ENCODE data around the gene PROK1. TPM values are rescaled to one million over a fixed set of nuclear protein-coding genes. Genes with fewer than 3 reads are reported as not detected.

The PROK1 gene
- polyA plus RNA-seq, 3 donors, result not detected

Other genes with a start within 250 kb of the PROK1 start
- gene KCNC4, start 240.8 kb upstream of the PROK1 start, polyA plus RNA-seq (ENCODE audit: insufficient read length in 3 of 3), result 1 to 10 TPM; 5.0 to 8.1 (median 7.6) TPM
- 10 to 100 TPM; 10.4 to 16.0 (median 15.7) TPM for gene RBM15, start 111.8 kb upstream of the PROK1 start, polyA plus RNA-seq (ENCODE audit: insufficient read length in 3 of 3)
- 100 to 1,000 TPM in 1 of 3 donors, 10 to 100 TPM in 2; 66.3 to 117 (median 96.8) TPM for gene SLC16A4, start 60.1 kb upstream of the PROK1 start, polyA plus RNA-seq (ENCODE audit: insufficient read length in 3 of 3)
- 100 to 1,000 TPM; 255 to 281 (median 264) TPM for gene LAMTOR5, start 43.5 kb upstream of the PROK1 start, polyA plus RNA-seq (ENCODE audit: insufficient read length in 3 of 3)
- not detected for gene KCNA10, start 68.0 kb downstream of the PROK1 start, polyA plus RNA-seq (ENCODE audit: insufficient read length in 3 of 3)
- gene KCNA2, start 155.2 kb downstream of the PROK1 start, polyA plus RNA-seq (ENCODE audit: insufficient read length in 3 of 3), result under 1 TPM; 0.36 to 0.95 (median 0.44) TPM
- gene KCNA3, start 223.8 kb downstream of the PROK1 start, polyA plus RNA-seq (ENCODE audit: insufficient read length in 3 of 3), result under 1 TPM; 0.09 to 0.22 (median 0.15) TPM